Smooth muscle cell of the coronary artery (primary cell): ENCODE results near the gene DMTF1. TPM values are rescaled to one million over a fixed set of nuclear protein-coding genes. Genes with fewer than 3 reads are reported as not detected.

Experiments used
- total RNA-seq: library from RNA; depleted of rRNA; stranded (reverse); fragments of >200 nt; gene quantifications from 2 replicates; pipeline ENCODE4 v1.2.3, GENCODE V29; 2014; ENCODE audit warnings: low replicate concordance

DMTF1 gene, protein sequence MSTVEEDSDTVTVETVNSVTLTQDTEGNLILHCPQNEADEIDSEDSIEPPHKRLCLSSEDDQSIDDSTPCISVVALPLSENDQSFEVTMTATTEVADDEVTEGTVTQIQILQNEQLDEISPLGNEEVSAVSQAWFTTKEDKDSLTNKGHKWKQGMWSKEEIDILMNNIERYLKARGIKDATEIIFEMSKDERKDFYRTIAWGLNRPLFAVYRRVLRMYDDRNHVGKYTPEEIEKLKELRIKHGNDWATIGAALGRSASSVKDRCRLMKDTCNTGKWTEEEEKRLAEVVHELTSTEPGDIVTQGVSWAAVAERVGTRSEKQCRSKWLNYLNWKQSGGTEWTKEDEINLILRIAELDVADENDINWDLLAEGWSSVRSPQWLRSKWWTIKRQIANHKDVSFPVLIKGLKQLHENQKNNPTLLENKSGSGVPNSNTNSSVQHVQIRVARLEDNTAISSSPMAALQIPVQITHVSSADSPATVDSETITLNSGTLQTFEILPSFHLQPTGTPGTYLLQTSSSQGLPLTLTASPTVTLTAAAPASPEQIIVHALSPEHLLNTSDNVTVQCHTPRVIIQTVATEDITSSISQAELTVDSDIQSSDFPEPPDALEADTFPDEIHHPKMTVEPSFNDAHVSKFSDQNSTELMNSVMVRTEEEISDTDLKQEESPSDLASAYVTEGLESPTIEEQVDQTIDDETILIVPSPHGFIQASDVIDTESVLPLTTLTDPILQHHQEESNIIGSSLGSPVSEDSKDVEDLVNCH
- 48.8 and 111 TPM in 2 replicates for total RNA-seq

DNA sequence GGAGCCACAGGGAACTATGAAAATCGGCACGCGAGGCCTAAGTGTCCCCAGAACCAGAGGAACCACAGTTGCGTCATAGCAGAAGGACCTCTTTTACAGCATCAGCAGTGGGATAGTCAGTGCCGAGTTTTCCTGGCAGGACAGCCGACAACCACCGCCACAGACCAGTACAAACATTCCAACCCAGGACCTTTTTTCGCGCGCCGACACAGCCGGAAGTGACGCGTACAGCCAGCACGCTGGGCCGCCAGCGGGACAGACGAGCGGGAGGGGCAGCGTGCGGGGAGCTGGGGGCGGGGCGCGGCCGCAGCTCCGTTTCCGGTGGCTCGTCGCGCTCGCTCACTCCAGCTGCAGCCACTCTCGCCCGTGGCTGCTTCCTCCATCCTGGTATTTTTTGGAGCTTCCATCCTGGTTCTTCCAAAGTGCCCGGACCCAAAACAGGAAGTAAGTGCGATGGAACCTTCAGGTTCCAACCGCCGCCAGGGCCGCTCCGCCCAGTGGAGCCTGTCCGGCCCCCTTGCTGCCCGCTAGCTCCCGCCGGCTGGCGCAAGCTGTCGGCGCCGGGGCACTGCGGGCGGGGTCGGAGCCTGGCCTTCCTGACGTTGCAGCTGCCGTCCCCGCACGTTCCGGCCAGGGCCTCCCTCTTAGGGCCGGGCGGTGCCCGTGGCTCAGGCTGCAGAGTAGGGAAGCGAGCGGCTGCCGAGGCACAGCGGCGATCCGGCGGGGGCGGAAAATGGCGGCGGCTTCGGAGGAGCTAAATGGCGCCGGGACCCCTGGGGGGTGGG is at the start of gene DMTF1:
Gene DMTF1 (plus strand): TSS at position 342 of the 785 bp plus-strand sequence. CDS start 12,489 bp downstream, outside the sequence.

DNA sequence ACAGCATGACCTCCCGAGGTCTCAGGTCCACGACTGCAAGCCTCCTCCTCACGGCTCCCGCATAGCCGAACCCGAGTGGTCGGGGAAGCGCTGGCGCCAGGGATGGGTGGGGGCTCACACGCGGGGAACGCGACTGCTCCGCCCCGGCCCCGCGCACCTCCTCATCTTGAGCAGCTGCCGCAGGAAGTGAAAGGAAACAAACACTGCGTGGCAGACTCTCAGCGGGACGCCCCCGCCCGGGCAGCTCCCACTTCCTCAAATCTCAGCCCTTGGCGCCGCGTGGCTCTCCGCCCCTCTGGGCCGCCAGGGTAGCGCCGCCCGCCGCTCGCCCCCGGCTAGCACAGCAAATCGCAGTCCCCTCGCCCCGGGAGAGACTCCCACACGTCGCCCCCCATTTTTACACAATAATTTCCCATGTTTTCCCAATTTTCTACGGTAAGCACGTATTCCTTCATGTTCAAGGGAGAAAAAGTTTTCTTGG is 67.3 kb downstream of the DMTF1 start, which contains the start of gene TMEM243:
Gene TMEM243 (minus strand): TSS at position 188 of the 481 bp plus-strand sequence. CDS start 229 bp downstream, outside the sequence.

Other genes starting within 250 kb of the DMTF1 start
- gene ELAPOR2, start 92.8 kb upstream of the DMTF1 start, total RNA-seq, result 5.4 and 117 TPM in 2 replicates
- 22.0 and 34.3 TPM in 2 replicates for gene TMEM243, start 67.3 kb downstream of the DMTF1 start, total RNA-seq
- gene CROT, start 193.2 kb downstream of the DMTF1 start, total RNA-seq, result 13.3 and 16.3 TPM in 2 replicates